MM.1S (cell line): ENCODE data around the gene STXBP1.

ENCODE experiments used
- DNase-seq: peaks from one replicate; pipeline ENCODE4 v3.0.0-alpha.2; 2015
- H2AFZ ChIP-seq: fragments of 300-600 bp; sonication (generic); 2 replicates; pipeline ENCODE4 v1.6.0; 2016; ENCODE audit warnings: antibody characterized with exemption, low read length
- H3F3A ChIP-seq: fragments of 300-600 bp; sonication (generic); 2 replicates; pipeline ENCODE4 v1.6.1; 2016; ENCODE audit warnings: mild to moderate bottlenecking, antibody characterized with exemption, low read length, moderate library complexity, mixed read lengths; ENCODE audit not compliant: insufficient read depth
- H3K27ac ChIP-seq: fragments of 300-600 bp; sonication (generic); 2 replicates; pipeline ENCODE4 v1.5.1; 2016; ENCODE audit warnings: mild to moderate bottlenecking, low read length
- H3K27me3 ChIP-seq: fragments of 300-600 bp; sonication (generic); replicated peaks from 2 replicates; pipeline ENCODE4 v1.6.0; 2016; ENCODE audit warnings: low read length; ENCODE audit not compliant: insufficient read depth
- H3K36me3 ChIP-seq: fragments of 300-600 bp; sonication (generic); replicated peaks from 2 replicates; pipeline ENCODE4 v1.6.1; 2016; ENCODE audit warnings: mild to moderate bottlenecking, low read length, mixed read lengths; ENCODE audit not compliant: insufficient read depth
- H3K4me1 ChIP-seq: fragments of 300-600 bp; sonication (generic); 2 replicates; pipeline ENCODE4 v1.6.1; 2016; ENCODE audit warnings: low read length, mixed read lengths
- H3K4me2 ChIP-seq: fragments of 300-600 bp; sonication (generic); 2 replicates; pipeline ENCODE4 v1.6.0; 2016; ENCODE audit warnings: low read depth, low read length
- H3K4me3 ChIP-seq: fragments of 300-600 bp; sonication (generic); 2 replicates; pipeline ENCODE4 v1.5.1; 2016; ENCODE audit warnings: low read length, mixed read lengths
- H3K79me2 ChIP-seq: fragments of 300-600 bp; sonication (generic); 2 replicates; pipeline ENCODE4 v1.6.1; 2016; ENCODE audit warnings: mixed run types, low read length, mixed read lengths
- H3K9ac ChIP-seq: fragments of 300-600 bp; sonication (generic); 2 replicates; pipeline ENCODE4 v1.6.1; 2016; ENCODE audit warnings: low read length, mixed read lengths
- H3K9me2 ChIP-seq: fragments of 300-600 bp; sonication (generic); replicated peaks from 2 replicates; pipeline ENCODE4 v1.6.1; 2016; ENCODE audit warnings: mild to moderate bottlenecking, low read length, mixed read lengths; ENCODE audit not compliant: insufficient read depth
- H3K9me3 ChIP-seq: fragments of 300-600 bp; sonication (generic); replicated peaks from 2 replicates; pipeline ENCODE4 v1.6.1; 2016; ENCODE audit warnings: mild to moderate bottlenecking, low read length, mixed read lengths; ENCODE audit not compliant: insufficient read depth
- H4K20me1 ChIP-seq: fragments of 300-600 bp; sonication (generic); 2 replicates; pipeline ENCODE4 v1.6.1; 2016; ENCODE audit warnings: mild to moderate bottlenecking, low read length, moderate library complexity, mixed read lengths; ENCODE audit not compliant: insufficient read depth
- CTCF ChIP-seq: fragments of 300-600 bp; sonication (generic); IDR thresholded peaks from 2 replicates; pipeline ENCODE4 v1.5.1; 2016; ENCODE audit warnings: antibody characterized with exemption, low read length, mixed read lengths
- EZH2 ChIP-seq: fragments of 300-600 bp; sonication (generic); optimal IDR thresholded peaks from 2 replicates; pipeline ENCODE3; 2017; ENCODE audit warnings: low read depth, mild to moderate bottlenecking, antibody characterized with exemption, low read length, mixed read lengths
- EZH2phosphoT487 ChIP-seq: fragments of 300-600 bp; sonication (generic); IDR thresholded peaks from 2 replicates; pipeline ENCODE4 v1.6.1; 2018; ENCODE audit warnings: antibody characterized with exemption, low read length

Gene STXBP1

GRCh38 chr9:127606043-127606442 is 6.0 kb upstream of the STXBP1 start:
- peaks cover 11% of the 10 kb centered on the region for H3F3A ChIP-seq
- H3K9me3 ChIP-seq = no peaks in the 10 kb centered on the region
- H3K9me2 ChIP-seq = no peaks in the 10 kb centered on the region
- H3K36me3 ChIP-seq = no peaks in the 10 kb centered on the region
- H3K4me1 ChIP-seq = peaks cover 17% of the 10 kb centered on the region
- H3K27ac ChIP-seq = no peak overlapping the region
- no peak overlapping the region for H3K9ac ChIP-seq
- no peaks in the 10 kb centered on the region for H3K79me2 ChIP-seq
- no peaks in the 10 kb centered on the region for H4K20me1 ChIP-seq
- DNase-seq = no peak
- H3K4me3 ChIP-seq = no peak overlapping the region
- H2AFZ ChIP-seq = no peak overlapping the region
- no peak overlapping the region for H3K4me2 ChIP-seq
- no peak for TF ChIP-seq EZH2
- no peak for TF ChIP-seq CTCF
- TF ChIP-seq EZH2phosphoT487 = no peak
- H3K27me3 ChIP-seq = no peaks in the 10 kb centered on the region

GRCh38 chr9:127608104-127608966 is 3.7 kb upstream of the STXBP1 start:
- Histone ChIP-seq H3K79me2 (no peaks in the 10 kb centered on the region), H3K4me3 (peak overlapping the region; percentile 60), H2AFZ (peak overlapping the region; percentile 74), H3K9ac (peak overlapping the region; percentile 55), H3K27me3 (no peaks in the 10 kb centered on the region), H3F3A (peaks cover 11% of the 10 kb centered on the region), H3K9me2 (no peaks in the 10 kb centered on the region), H4K20me1 (no peaks in the 10 kb centered on the region), H3K4me2 (peak overlapping the region; percentile 86), H3K36me3 (no peaks in the 10 kb centered on the region), H3K27ac (peak overlapping the region; percentile 76), H3K9me3 (no peaks in the 10 kb centered on the region), H3K4me1 (peaks cover 22% of the 10 kb centered on the region)
- TF ChIP-seq CTCF (no peak), EZH2phosphoT487 (no peak), EZH2 (no peak)
- DNase-seq = peak; percentile 94

GRCh38 chr9:127611603-127611898 is 526 bp upstream of the STXBP1 start:
- peak overlapping the region; percentile 47; the same call in 1 of the 2 replicates for H3K9ac ChIP-seq
- peak overlapping the region; percentile 72 for H3K4me2 ChIP-seq
- peak overlapping the region; percentile 92 for H2AFZ ChIP-seq
- H3K27ac ChIP-seq = no peak overlapping the region
- no peaks in the 10 kb centered on the region for H4K20me1 ChIP-seq
- H3K9me3 ChIP-seq = no peaks in the 10 kb centered on the region
- no peak for TF ChIP-seq EZH2
- no peak for TF ChIP-seq EZH2phosphoT487
- no peak for TF ChIP-seq CTCF
- DNase-seq = no peak
- no peaks in the 10 kb centered on the region for H3K79me2 ChIP-seq
- no peaks in the 10 kb centered on the region for H3K36me3 ChIP-seq
- H3K27me3 ChIP-seq = no peaks in the 10 kb centered on the region
- peak overlapping the region; percentile 80 for H3K4me3 ChIP-seq
- H3F3A ChIP-seq = peaks cover 11% of the 10 kb centered on the region
- no peaks in the 10 kb centered on the region for H3K9me2 ChIP-seq
- H3K4me1 ChIP-seq = peaks cover 22% of the 10 kb centered on the region
